Spleen (tissue), 11 donors: ENCODE measurements around the gene CIITA. TPM values are rescaled to one million over a fixed set of nuclear protein-coding genes. Genes with fewer than 3 reads are reported as not detected.

ENCODE experiments used
- DNase-seq: peaks from one replicate; pipeline ENCODE4 v3.0.0-alpha.2; 2020
- H3K27ac ChIP-seq, 8 donors: fragments of 200-600 bp; sonication (generic) in 7 of 8; 1 replicate in 4 of 8; 2 replicates in 4 of 8; pipeline versions ENCODE4 v1.5.0 to v1.8.0; 2016 to 2021; ENCODE audit warnings: inconsistent platforms in 4 of 8, mild to moderate bottlenecking in 4 of 8, moderate library complexity in 1 of 8
- H3K27me3 ChIP-seq, 7 donors: fragments of 200-600 bp; sonication (generic) in 6 of 7; replicated peaks in 1 of 7; 1 replicate in 4 of 7; 2 replicates in 3 of 7; pipeline versions ENCODE4 v1.5.0 to v1.8.0; 2016 to 2021; ENCODE audit warnings: inconsistent platforms in 3 of 7, mild to moderate bottlenecking in 1 of 7
- H3K36me3 ChIP-seq, 6 donors: fragments of 200-600 bp; sonication (generic) in 5 of 6; 1 replicate in 4 of 6; 2 replicates in 2 of 6; pipeline versions ENCODE4 v1.5.0 to v1.8.0; 2016 to 2021; ENCODE audit warnings: inconsistent platforms in 2 of 6
- H3K4me1 ChIP-seq, 6 donors: fragments of 200-600 bp; sonication (generic) in 5 of 6; 1 replicate in 3 of 6; 2 replicates in 3 of 6; pipeline versions ENCODE4 v1.5.0 to v1.8.0; 2016 to 2021; ENCODE audit warnings: inconsistent platforms in 3 of 6
- H3K4me3 ChIP-seq, 8 donors: fragments of 200-600 bp; sonication (generic) in 7 of 8; 1 replicate in 4 of 8; 2 replicates in 4 of 8; pipeline versions ENCODE4 v1.5.0 to v1.8.0; 2016 to 2021; ENCODE audit warnings: inconsistent platforms in 4 of 8, mild to moderate bottlenecking in 4 of 8, moderate library complexity in 2 of 8
- H3K9me3 ChIP-seq, 8 donors: fragments of 200-600 bp; sonication (generic) in 7 of 8; 1 replicate in 4 of 8; 2 replicates in 4 of 8; pipeline versions ENCODE4 v1.5.0 to v1.8.0; 2016 to 2021; ENCODE audit warnings: inconsistent platforms in 4 of 8
- POLR2A ChIP-seq, 3 donors: fragments of 450-650 bp; IDR thresholded peaks; one replicate each; pipeline ENCODE4 v1.5.1; 2017; ENCODE audit warnings: antibody characterized with exemption in 3 of 3, mild to moderate bottlenecking in 1 of 3
- POLR2AphosphoS5 ChIP-seq, 3 donors: sonication (generic); formaldehyde crosslinking; IDR thresholded peaks; one replicate each; pipeline ENCODE4 v1.5.1; 2017; ENCODE audit warnings: antibody characterized with exemption in 3 of 3
- WGBS, 5 donors: extraction: QIAGEN DNeasy Blood & Tissue Kit in 3 of 5; methylation state at CpG; one replicate each; pipeline versions ENCODE4 v1.1.5 to v1.1.7; 2013 to 2018; 5-methylcytosine and 5-hydroxymethylcytosine counted together
- intact Hi-C: fragments of 100-400 bp; cut with DNase I; formaldehyde crosslinking; loops from one replicate; pipeline ENCODE4 v1.15.0; 2023; ENCODE audit warnings: low total_unique reads
- polyA plus RNA-seq, 3 donors: library from polyadenylated mRNA; stranded (reverse); fragments of 200-250 nt; gene quantifications; one replicate each; pipeline ENCODE4 v1.2.1, GENCODE V29; 2013
- total RNA-seq, 7 donors: library from RNA; depleted of rRNA in 3 of 7; stranded (reverse); fragments of >200 nt in 3 of 7; fragmentation: NEBNext Ultra II Directional in 4 of 7; extraction: Animal tissue kit (Norgen Biotek cat#: 25700) in 4 of 7; gene quantifications; one replicate each; pipeline versions ENCODE4 v1.1.0 to v1.2.1, GENCODE V29; 2016 to 2021
- TF ChIP-seq, protein P1 (sequence below), 11 experiments: fragments of 200-600 bp in 7 of 11; fragments of 450-650 bp in 4 of 11; sonication (generic) in 4 of 11; IDR thresholded peaks in 8 of 11; conservative IDR thresholded peaks in 3 of 11; 1 replicate in 7 of 11; 2 replicates in 4 of 11; pipeline versions ENCODE4 v1.4.0 to v1.8.0; 2016 to 2021; ENCODE audit warnings: antibody characterized with exemption in 11 of 11, inconsistent platforms in 4 of 11, mild to moderate bottlenecking in 1 of 11
- donor health status: healthy with polysubstance abuse.
- donor health status: DM: no; HTN: no; CAD: no; lungs with moderate emphysema.
- donor health status: DM: no; HTN: no; CAD: no.
- donor health status: Bipolar disorder and iron deficiency.
- donor health status: healthy.
- donor health status: DM: no; HTN: no; CAD: no.
- donor health status: DM: yes; HTN: yes; CAD: no.

Gene CIITA
- total and polyA plus RNA-seq, 10 donors = 67.0 to 179 (median 125) TPM

DNA sequence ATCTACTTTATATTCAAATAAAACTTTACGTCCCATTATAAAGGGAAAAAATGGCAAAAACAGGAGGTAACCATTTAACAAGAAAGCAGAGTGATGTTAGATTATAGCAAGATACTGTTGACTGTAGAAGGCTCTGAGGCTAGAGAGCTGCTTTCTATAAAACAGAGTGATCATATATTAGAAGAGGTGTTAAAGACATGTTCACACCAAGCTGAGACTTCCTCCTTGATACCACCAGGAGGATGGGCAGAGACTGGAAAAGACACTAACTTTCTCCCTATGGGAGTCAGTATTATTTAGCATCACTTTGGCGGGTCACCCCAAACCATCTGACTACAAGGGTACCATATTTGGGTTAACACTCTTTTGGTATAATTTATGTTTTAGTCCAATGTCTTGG is 687 bp upstream of the CIITA start:
- intact Hi-C loops = loop anchor here (5.0 kb wide), 1 partner anchor 134 kb away; the partner anchor contains the start of gene NUBP1
- Histone ChIP-seq H3K27me3 (peaks cover 0 to 21% (median 0%) of the 10 kb centered on the region in 7 donors), H3K36me3 (no peaks in the 10 kb centered on the region), H3K27ac (peak overlapping the region; percentile 15 to 91 (median 80)), H3K4me3 (peak overlapping the region in 3 of 8 donors; percentile 30 to 94 (median 88)), H3K4me1 (peaks cover 21 to 93% (median 77%) of the 10 kb centered on the region in 6 donors), H3K9me3 (no peaks in the 10 kb centered on the region)
- no peak for DNase-seq
- TF ChIP-seq POLR2A (IDR thresholded peaks at IDR 0.05) = no peak
- TF ChIP-seq, protein P1, sequence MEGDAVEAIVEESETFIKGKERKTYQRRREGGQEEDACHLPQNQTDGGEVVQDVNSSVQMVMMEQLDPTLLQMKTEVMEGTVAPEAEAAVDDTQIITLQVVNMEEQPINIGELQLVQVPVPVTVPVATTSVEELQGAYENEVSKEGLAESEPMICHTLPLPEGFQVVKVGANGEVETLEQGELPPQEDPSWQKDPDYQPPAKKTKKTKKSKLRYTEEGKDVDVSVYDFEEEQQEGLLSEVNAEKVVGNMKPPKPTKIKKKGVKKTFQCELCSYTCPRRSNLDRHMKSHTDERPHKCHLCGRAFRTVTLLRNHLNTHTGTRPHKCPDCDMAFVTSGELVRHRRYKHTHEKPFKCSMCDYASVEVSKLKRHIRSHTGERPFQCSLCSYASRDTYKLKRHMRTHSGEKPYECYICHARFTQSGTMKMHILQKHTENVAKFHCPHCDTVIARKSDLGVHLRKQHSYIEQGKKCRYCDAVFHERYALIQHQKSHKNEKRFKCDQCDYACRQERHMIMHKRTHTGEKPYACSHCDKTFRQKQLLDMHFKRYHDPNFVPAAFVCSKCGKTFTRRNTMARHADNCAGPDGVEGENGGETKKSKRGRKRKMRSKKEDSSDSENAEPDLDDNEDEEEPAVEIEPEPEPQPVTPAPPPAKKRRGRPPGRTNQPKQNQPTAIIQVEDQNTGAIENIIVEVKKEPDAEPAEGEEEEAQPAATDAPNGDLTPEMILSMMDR (IDR thresholded peaks at IDR 0.05 in 8 of 11, conservative IDR thresholded peaks at IDR 0.05 in 3 of 11) = peak in 1 of 11 experiments; percentile 18
- WGBS, 5 donors = 61 to 80% (median 70%) methylated on average over 2 of the region's 2 CpGs

DNA sequence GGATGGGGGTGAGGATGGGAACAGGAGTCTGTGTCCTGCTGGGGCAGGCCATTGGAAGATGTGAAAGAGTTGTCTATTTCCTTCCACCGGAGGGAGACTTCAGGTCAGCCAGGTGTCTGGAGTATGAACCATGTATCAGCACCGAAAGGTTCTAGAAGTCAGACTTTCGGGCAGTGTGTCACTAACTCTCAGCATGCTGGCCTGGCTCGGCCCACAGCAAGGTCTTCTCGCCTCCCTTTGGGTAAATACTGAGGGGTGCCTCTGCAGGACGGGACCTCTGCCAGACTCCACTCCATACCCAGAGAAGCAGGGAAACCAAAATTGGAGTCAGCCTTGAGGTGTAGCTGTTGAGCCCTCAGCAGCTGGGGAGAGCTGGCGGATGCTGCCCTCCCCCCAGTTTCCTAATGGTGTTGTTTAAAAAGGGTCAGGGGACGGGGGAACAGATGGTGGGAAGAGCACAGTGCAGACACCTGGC is 507 bp downstream of the CIITA start:
- H3K4me3 ChIP-seq = peak overlapping the region; percentile 33 to 94 (median 88)
- TF ChIP-seq POLR2A (IDR thresholded peaks at IDR 0.05) (no peak), POLR2AphosphoS5 (IDR thresholded peaks at IDR 0.05) (no peak)
- TF ChIP-seq, protein P1 (IDR thresholded peaks at IDR 0.05 in 8 of 11, conservative IDR thresholded peaks at IDR 0.05 in 3 of 11) = no peak
- 28 to 54% (median 39%) methylated on average over 8 of the region's 8 CpGs for WGBS, 5 donors
- DNase-seq = no peak
- H3K36me3 ChIP-seq = peaks cover 0 to 4% (median 0%) of the 10 kb centered on the region in 6 donors
- peaks cover 0 to 21% (median 0%) of the 10 kb centered on the region in 7 donors for H3K27me3 ChIP-seq
- H3K27ac ChIP-seq = peak overlapping the region; percentile 3 to 91 (median 82)
- peaks cover 22 to 93% (median 76%) of the 10 kb centered on the region in 6 donors for H3K4me1 ChIP-seq
- intact Hi-C loops = loop anchor here (5.0 kb wide), 1 partner anchor 135 kb away; the partner anchor contains the start of gene NUBP1
- H3K9me3 ChIP-seq = no peaks in the 10 kb centered on the region

DNA sequence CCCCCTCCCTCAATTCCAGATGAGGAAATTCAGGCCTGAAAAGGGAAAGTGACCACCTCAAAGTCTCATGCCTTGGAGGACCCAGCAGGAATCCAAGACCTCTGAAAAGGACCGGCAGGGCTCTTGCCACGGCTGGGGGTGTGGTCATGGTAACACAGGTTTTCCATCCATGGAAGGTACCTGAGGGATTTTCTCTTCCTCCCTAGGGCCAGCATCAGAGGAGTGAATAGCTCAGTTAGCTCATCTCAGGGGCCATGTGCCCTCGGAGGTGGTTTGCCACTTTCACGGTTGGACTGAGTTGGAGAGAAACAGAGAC is 1.3 kb downstream of the CIITA start:
- Histone ChIP-seq H3K27me3 (peaks cover 0 to 21% (median 0%) of the 10 kb centered on the region in 7 donors), H3K9me3 (no peaks in the 10 kb centered on the region), H3K36me3 (peaks cover 0 to 11% (median 8%) of the 10 kb centered on the region in 6 donors), H3K4me3 (peak overlapping the region; percentile 50 to 94 (median 88)), H3K4me1 (peaks cover 24 to 96% (median 82%) of the 10 kb centered on the region in 6 donors), H3K27ac (peak overlapping the region; percentile 55 to 91 (median 82))
- no peak for DNase-seq
- intact Hi-C loops = loop anchor here (5.0 kb wide), 1 partner anchor 136 kb away; the partner anchor contains the start of gene NUBP1
- WGBS, 5 donors = 2 to 19% (median 11%) methylated on average over 4 of the region's 4 CpGs
- TF ChIP-seq POLR2AphosphoS5 (IDR thresholded peaks at IDR 0.05) = peak in 1 of 3 donors; percentile 39
- TF ChIP-seq POLR2A (IDR thresholded peaks at IDR 0.05) = no peak

DNA sequence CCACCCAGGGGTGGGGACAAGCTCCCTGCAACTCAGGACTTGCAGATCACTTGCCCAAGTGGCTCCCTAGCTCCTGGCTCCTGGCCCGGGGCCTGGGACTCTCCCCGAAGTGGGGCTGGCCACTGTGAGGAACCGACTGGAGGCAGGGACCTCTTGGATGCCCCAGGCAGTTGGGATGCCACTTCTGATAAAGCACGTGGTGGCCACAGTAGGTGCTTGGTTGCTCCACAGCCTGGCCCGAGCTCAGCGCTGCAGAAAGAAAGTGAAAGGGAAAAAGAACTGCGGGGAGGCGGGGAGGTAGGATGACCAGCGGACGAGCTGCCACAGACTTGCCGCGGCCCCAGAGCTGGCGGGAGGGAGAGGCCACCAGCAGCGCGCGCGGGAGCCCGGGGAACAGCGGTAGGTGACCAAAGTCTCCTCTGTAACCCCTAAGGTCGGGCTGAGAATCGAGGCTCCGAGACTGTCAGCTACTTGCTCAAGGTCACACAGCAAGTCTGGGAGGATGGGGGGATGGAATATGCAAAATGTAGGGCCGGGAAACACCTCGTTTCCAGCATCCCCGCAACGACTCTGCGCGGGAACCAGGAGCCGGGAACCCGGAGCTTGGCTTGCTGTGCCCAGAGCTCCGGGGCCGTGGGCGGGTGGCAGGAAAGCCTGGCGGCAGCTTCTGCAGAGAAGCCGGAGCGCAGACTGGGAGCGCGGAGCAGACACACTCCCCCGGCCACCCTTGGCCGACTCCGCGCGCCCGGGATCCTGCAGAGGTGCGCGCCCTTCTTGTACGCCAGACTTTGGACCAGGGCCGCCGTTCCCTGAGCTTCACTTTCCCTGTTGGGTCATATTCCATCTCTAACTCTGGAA is 1.9 kb downstream of the CIITA start:
- 0 to 4% (median 0%) methylated on average over 38 to 49 of the region's 49 CpGs for WGBS, 5 donors
- H3K36me3 ChIP-seq = peaks cover 0 to 17% (median 12%) of the 10 kb centered on the region in 6 donors
- peak overlapping the region; percentile 55 to 91 (median 82) for H3K27ac ChIP-seq
- peak overlapping the region; percentile 50 to 94 (median 88) for H3K4me3 ChIP-seq
- TF ChIP-seq POLR2AphosphoS5 (IDR thresholded peaks at IDR 0.05) (peak; percentile 55 to 85 (median 84)), POLR2A (IDR thresholded peaks at IDR 0.05) (peak in 1 of 3 donors; percentile 30)
- TF ChIP-seq, protein P1 (IDR thresholded peaks at IDR 0.05 in 8 of 11, conservative IDR thresholded peaks at IDR 0.05 in 3 of 11) = no peak
- DNase-seq = peak; percentile 89
- peaks cover 0 to 21% (median 0%) of the 10 kb centered on the region in 7 donors for H3K27me3 ChIP-seq
- no peaks in the 10 kb centered on the region for H3K9me3 ChIP-seq
- intact Hi-C loops = loop anchor here (5.0 kb wide), 1 partner anchor 137 kb away; the partner anchor contains the start of gene NUBP1
- H3K4me1 ChIP-seq = peaks cover 24 to 99% (median 88%) of the 10 kb centered on the region in 6 donors
